Adrenal gland (tissue), 12 donors: ENCODE data around the gene WDCP. TPM values are rescaled to one million over a fixed set of nuclear protein-coding genes. Genes with fewer than 3 reads are reported as not detected.

ENCODE experiments used
- DNase-seq, 7 donors: peaks; one replicate each; pipeline ENCODE4 v3.0.0-alpha.2; 2019 to 2020
- H3K27ac ChIP-seq, 5 donors: fragments of 200-600 bp; sonication (generic) in 4 of 5; 1 replicate in 3 of 5; 2 replicates in 2 of 5; pipeline versions ENCODE4 v1.5.1 to v1.8.0; 2016 to 2020; ENCODE audit warnings: mild to moderate bottlenecking in 1 of 5
- H3K27me3 ChIP-seq: fragments of 200-600 bp; 2 replicates; pipeline ENCODE4 v1.8.0; 2021
- H3K36me3 ChIP-seq, 2 donors: fragments of 200-600 bp; replicated peaks in 1 of 2; 1 replicate in 1 of 2; 2 replicates in 1 of 2; pipeline versions ENCODE4 v1.5.1 to v1.8.0; 2018 to 2022
- H3K4me1 ChIP-seq, 2 donors: fragments of 200-600 bp; replicated peaks in 1 of 2; 1 replicate in 1 of 2; 2 replicates in 1 of 2; pipeline versions ENCODE4 v1.5.1 to v1.8.0; 2018 to 2021
- H3K4me3 ChIP-seq, 4 donors: fragments of 200-600 bp; sonication (generic) in 3 of 4; one replicate each; pipeline ENCODE4 v1.5.1; 2016 to 2018
- H3K9me3 ChIP-seq, 3 donors: fragments of 200-600 bp; sonication (generic) in 1 of 3; replicated peaks in 1 of 3; 1 replicate in 2 of 3; 2 replicates in 1 of 3; pipeline versions ENCODE4 v1.5.1 to v1.8.0; 2016 to 2021
- POLR2A ChIP-seq, 2 donors: fragments of 450-650 bp; IDR thresholded peaks; one replicate each; pipeline ENCODE4 v1.6.1; 2017; ENCODE audit warnings: antibody characterized with exemption in 2 of 2, mild to moderate bottlenecking in 2 of 2, moderate library complexity in 1 of 2
- WGBS, 4 donors: extraction: QIAGEN DNeasy Blood & Tissue Kit in 2 of 4; methylation state at CpG; one replicate each; pipeline versions ENCODE4 v1.1.5 to v1.1.7; 2013 to 2017; 5-methylcytosine and 5-hydroxymethylcytosine counted together
- intact Hi-C, 2 donors: fragments of 100-400 bp; cut with DNase I; formaldehyde crosslinking; loops; one replicate each; pipeline versions ENCODE4 v1.14.1 to v1.15.0; 2022 to 2023
- polyA plus RNA-seq, 3 donors: library from polyadenylated mRNA; stranded (reverse); fragments of 200-250 nt in 2 of 3; fragments of 350-450 nt in 1 of 3; fragmentation: Illumina TruSeq in 1 of 3; extraction: RNeasy Lipid Tissue Mini Kit (QIAGEN cat#74804) in 1 of 3; gene quantifications; one replicate each; pipeline ENCODE4 v1.2.3, GENCODE V29; 2013 to 2014
- total RNA-seq, 9 donors: library from RNA; depleted of rRNA in 4 of 9; stranded (reverse); fragments of >200 nt in 4 of 9; fragments of 120-200 nt in 1 of 9; fragmentation: NEBNext Ultra II Directional in 1 of 9; extraction: Animal tissue kit (Norgen Biotek cat#: 25700) in 1 of 9; gene quantifications; one replicate each; pipeline versions ENCODE4 v1.1.0 to v1.2.4, GENCODE V29; 2013 to 2023
- TF ChIP-seq, protein P1 (sequence below), 6 experiments: fragments of 450-650 bp in 4 of 6; fragments of 200-600 bp in 2 of 6; sonication (generic) in 1 of 6; IDR thresholded peaks; 1 replicate in 5 of 6; 2 replicates in 1 of 6; pipeline versions ENCODE4 v1.5.1 to v1.8.0; 2016 to 2021; ENCODE audit warnings: antibody characterized with exemption in 6 of 6, mild to moderate bottlenecking in 2 of 6, moderate library complexity in 1 of 6
- donor health status: healthy with polysubstance abuse.
- donor health status: Bipolar disorder and iron deficiency.
- donor health status: DM: yes; HTN: yes; CAD: no.
- donor health status: DM: no; HTN: no; CAD: no.
- donor health status: DM: no; HTN: no; CAD: no.
- donor health status: DM: yes; HTN: yes; CAD: no.

The WDCP gene
- total and polyA plus RNA-seq, 12 donors, result 1.9 to 18.0 (median 11.0) TPM

DNA sequence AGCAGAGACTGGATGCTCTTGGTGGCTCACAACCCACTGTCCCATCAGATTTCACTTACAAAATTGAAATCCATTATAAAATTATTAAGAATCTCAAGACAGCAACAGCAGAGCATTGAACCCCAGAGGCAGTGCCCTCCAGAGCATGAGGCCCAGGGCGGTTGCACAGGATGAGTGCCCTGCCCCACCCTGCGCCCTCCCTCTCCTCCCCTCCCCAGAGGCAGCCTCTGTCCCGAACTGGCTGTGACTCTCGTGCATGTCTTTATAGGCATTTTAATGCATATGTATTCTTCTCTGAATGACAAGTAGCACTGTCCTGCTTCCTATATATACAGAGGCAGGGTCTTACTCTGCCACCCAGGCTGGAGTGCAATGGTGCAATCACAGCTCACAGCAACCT, 26.9 kb downstream of the WDCP start:
- intact Hi-C loops, result no loop called here
- WGBS, 4 donors, result 87 to 90% (median 89%) methylated on average over 4 of the region's 4 CpGs
- Histone ChIP-seq H3K4me3 (no peak overlapping the region), H3K27me3 (no peaks in the 10 kb centered on the region), H3K4me1 (no peaks in the 10 kb centered on the region), H3K36me3 (no peaks in the 10 kb centered on the region), H3K9me3 (no peaks in the 10 kb centered on the region), H3K27ac (no peak overlapping the region)
- no peak for TF ChIP-seq POLR2A (IDR thresholded peaks at IDR 0.05)
- TF ChIP-seq, protein P1, sequence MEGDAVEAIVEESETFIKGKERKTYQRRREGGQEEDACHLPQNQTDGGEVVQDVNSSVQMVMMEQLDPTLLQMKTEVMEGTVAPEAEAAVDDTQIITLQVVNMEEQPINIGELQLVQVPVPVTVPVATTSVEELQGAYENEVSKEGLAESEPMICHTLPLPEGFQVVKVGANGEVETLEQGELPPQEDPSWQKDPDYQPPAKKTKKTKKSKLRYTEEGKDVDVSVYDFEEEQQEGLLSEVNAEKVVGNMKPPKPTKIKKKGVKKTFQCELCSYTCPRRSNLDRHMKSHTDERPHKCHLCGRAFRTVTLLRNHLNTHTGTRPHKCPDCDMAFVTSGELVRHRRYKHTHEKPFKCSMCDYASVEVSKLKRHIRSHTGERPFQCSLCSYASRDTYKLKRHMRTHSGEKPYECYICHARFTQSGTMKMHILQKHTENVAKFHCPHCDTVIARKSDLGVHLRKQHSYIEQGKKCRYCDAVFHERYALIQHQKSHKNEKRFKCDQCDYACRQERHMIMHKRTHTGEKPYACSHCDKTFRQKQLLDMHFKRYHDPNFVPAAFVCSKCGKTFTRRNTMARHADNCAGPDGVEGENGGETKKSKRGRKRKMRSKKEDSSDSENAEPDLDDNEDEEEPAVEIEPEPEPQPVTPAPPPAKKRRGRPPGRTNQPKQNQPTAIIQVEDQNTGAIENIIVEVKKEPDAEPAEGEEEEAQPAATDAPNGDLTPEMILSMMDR (IDR thresholded peaks at IDR 0.05), result no peak
- DNase-seq, result no peak

DNA sequence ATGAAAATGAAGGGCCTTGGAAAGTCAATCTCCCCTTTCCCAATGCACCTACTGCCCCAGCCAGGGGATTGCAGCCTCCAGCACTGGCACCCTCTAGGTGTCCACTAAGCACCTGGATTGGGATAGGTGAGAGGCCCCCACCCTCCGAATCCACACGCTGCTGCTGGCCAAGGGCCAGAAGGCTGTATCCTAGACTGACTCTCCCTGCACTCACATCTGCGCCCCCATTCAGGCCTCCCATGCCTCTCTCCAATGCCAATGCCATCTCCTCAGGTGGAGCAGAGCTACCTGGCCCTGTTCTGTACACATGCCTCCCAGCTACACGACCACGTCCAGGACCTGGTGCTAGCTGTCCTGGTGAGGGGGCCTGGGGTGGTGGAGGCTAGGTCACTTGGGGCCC, 27.5 kb downstream of the WDCP start:
- no peaks in the 10 kb centered on the region for H3K9me3 ChIP-seq
- no peak overlapping the region for H3K27ac ChIP-seq
- 76 to 87% (median 82%) methylated on average over 3 to 5 of the region's 5 CpGs for WGBS, 4 donors
- DNase-seq, result no peak
- no peak overlapping the region for H3K4me3 ChIP-seq
- no peaks in the 10 kb centered on the region for H3K4me1 ChIP-seq
- no peak for TF ChIP-seq POLR2A (IDR thresholded peaks at IDR 0.05)
- TF ChIP-seq, protein P1 (IDR thresholded peaks at IDR 0.05), result no peak
- intact Hi-C loops, result no loop called here
- H3K27me3 ChIP-seq, result no peaks in the 10 kb centered on the region
- H3K36me3 ChIP-seq, result no peaks in the 10 kb centered on the region

DNA sequence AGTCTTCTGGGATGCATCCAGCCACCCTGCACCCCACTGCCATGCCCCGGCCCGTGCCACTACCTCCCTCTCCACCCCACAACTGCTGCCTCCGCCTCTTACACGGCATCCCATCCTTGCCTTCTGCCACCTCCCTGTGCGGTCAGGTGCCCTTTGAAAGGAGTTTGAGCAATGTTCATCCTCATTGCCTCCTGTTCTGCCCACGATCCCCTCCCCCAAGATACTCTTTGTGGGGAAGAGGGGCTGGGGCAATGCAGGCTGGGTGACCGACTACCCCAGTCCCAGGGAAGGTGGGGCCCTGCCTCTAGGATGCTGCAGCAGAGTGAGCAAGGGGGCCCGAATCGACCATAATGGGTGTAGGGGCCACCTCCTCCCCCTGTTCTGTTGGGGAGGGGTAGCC, 28.9 kb downstream of the WDCP start:
- Histone ChIP-seq H3K27ac (no peak overlapping the region), H3K36me3 (no peaks in the 10 kb centered on the region), H3K9me3 (no peaks in the 10 kb centered on the region), H3K4me1 (no peaks in the 10 kb centered on the region), H3K4me3 (no peak overlapping the region), H3K27me3 (no peaks in the 10 kb centered on the region)
- 87 to 93% (median 89%) methylated on average over 8 to 9 of the region's 9 CpGs for WGBS, 4 donors
- intact Hi-C loops, result no loop called here
- TF ChIP-seq, protein P1 (IDR thresholded peaks at IDR 0.05), result no peak
- TF ChIP-seq POLR2A (IDR thresholded peaks at IDR 0.05), result no peak
- DNase-seq, result no peak

DNA sequence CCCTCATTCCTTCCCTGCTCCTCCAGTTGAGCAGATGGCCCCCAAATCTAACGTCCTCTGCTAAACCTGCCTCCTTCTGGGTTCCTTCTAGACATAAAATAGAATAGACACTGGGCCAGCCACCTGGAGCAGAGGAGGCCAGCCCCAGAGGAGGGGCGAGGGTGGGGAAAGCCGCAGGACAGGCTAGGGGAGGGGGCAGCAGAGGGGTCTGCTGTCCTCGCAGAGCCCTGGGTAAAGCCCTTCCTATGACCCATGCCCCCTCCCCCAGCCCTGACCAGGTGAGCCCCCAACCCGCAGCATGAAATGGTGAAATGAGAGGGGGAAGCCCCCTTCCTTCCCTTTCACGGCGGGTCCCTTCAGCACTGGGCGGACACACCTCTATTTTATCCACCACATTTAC, 29.5 kb downstream of the WDCP start:
- no peak for TF ChIP-seq POLR2A (IDR thresholded peaks at IDR 0.05)
- TF ChIP-seq, protein P1 (IDR thresholded peaks at IDR 0.05), result no peak
- H3K4me3 ChIP-seq, result no peak overlapping the region
- no peaks in the 10 kb centered on the region for H3K4me1 ChIP-seq
- intact Hi-C loops, result no loop called here
- no peak overlapping the region for H3K27ac ChIP-seq
- no peaks in the 10 kb centered on the region for H3K9me3 ChIP-seq
- no peaks in the 10 kb centered on the region for H3K27me3 ChIP-seq
- DNase-seq, result no peak
- no peaks in the 10 kb centered on the region for H3K36me3 ChIP-seq
- WGBS, 4 donors, result 83 to 90% (median 87%) methylated on average over 5 to 8 of the region's 8 CpGs
